Neural cell (in vitro differentiated cells): Measurements from ENCODE around the gene ICA1L. TPM values are rescaled to one million over a fixed set of nuclear protein-coding genes. Genes with fewer than 3 reads are reported as not detected.

Experiments
- H2AFZ ChIP-seq: fragments of 200-600, 300-800 bp; sonication (generic), shearing (Covaris generic); 2 replicates; pipeline ENCODE4 v1.6.0; 2014; ENCODE audit warnings: low read depth, mild to moderate bottlenecking, antibody characterized with exemption, low read length, moderate library complexity
- H3F3A ChIP-seq: fragments of 200-600 bp; shearing (Covaris generic); 2 replicates; pipeline ENCODE4 v1.6.1; 2016; ENCODE audit warnings: mild to moderate bottlenecking, moderate library complexity, mixed read lengths, antibody characterized with exemption, low read length; ENCODE audit not compliant: insufficient read depth, poor library complexity, severe bottlenecking
- H3K27ac ChIP-seq: fragments of 200-600, 300-800 bp; sonication (generic), shearing (Covaris generic); 2 replicates; pipeline ENCODE4 v1.5.1; 2014; ENCODE audit warnings: mild to moderate bottlenecking, low read length, moderate library complexity
- H3K27me3 ChIP-seq: fragments of 300-800, 200-600 bp; sonication (generic), shearing (Covaris generic); 2 replicates; pipeline ENCODE4 v1.6.0; 2014; ENCODE audit warnings: mild to moderate bottlenecking, low read depth, low read length, moderate library complexity; ENCODE audit not compliant: insufficient read depth
- H3K36me3 ChIP-seq: fragments of 300-800, 200-600 bp; sonication (generic), shearing (Covaris generic); 2 replicates; pipeline ENCODE4 v1.5.1; 2014; ENCODE audit warnings: mild to moderate bottlenecking, antibody characterized with exemption, low read length, moderate library complexity; ENCODE audit not compliant: insufficient read depth
- H3K4me2 ChIP-seq: fragments of 300-800, 200-600 bp; sonication (generic), shearing (Covaris generic); 2 replicates; pipeline ENCODE4 v1.6.0; 2014; ENCODE audit warnings: mild to moderate bottlenecking, low read length
- H3K4me3 ChIP-seq: fragments of 300-800, 200-600 bp; sonication (generic), shearing (Covaris generic); 2 replicates; pipeline ENCODE4 v1.5.1; 2014; ENCODE audit warnings: mild to moderate bottlenecking, low read length, moderate library complexity
- H3K79me2 ChIP-seq: fragments of 200-600 bp; shearing (Covaris generic); replicated peaks from 2 replicates; pipeline ENCODE4 v1.6.0; 2014; ENCODE audit warnings: mild to moderate bottlenecking, low read length, moderate library complexity; ENCODE audit not compliant: insufficient read depth
- H3K9ac ChIP-seq: fragments of 300-800, 200-600 bp; sonication (generic), shearing (Covaris generic); 2 replicates; pipeline ENCODE4 v1.6.1; 2016; ENCODE audit warnings: mild to moderate bottlenecking, low read length, mixed read lengths
- H3K9me2 ChIP-seq: fragments of 200-600 bp; shearing (Covaris generic); 2 replicates; pipeline ENCODE4 v1.6.1; 2016; ENCODE audit warnings: mild to moderate bottlenecking, low read length, mixed read lengths; ENCODE audit not compliant: insufficient read depth
- H3K9me3 ChIP-seq: fragments of 200-600, 300-800 bp; sonication (generic), shearing (Covaris generic); 2 replicates; pipeline ENCODE4 v1.6.1; 2016; ENCODE audit warnings: mild to moderate bottlenecking, mixed run types, low read length, moderate library complexity, mixed read lengths
- H4K20me1 ChIP-seq: fragments of 200-600 bp; shearing (Covaris generic); 2 replicates; pipeline ENCODE4 v1.6.1; 2016; ENCODE audit warnings: mild to moderate bottlenecking, mixed run types; ENCODE audit not compliant: insufficient read depth
- CTCF ChIP-seq: fragments of 450-650 bp; IDR thresholded peaks from 2 replicates; pipeline ENCODE4 v1.5.1; 2014; ENCODE audit warnings: antibody characterized with exemption, mild to moderate bottlenecking, moderate library complexity; ENCODE audit not compliant: poor library complexity, severe bottlenecking
- EP300 ChIP-seq: fragments of 450-650 bp; conservative IDR thresholded peaks from 2 replicates; pipeline ENCODE4 v1.6.1; 2014; ENCODE audit warnings: antibody characterized with exemption, mild to moderate bottlenecking, moderate library complexity; ENCODE audit not compliant: poor library complexity, severe bottlenecking
- EZH2 ChIP-seq: fragments of 200-600, 300-800 bp; shearing (Covaris generic), sonication (generic); IDR thresholded peaks from 2 replicates; pipeline ENCODE4 v1.6.1; 2014; ENCODE audit warnings: antibody characterized with exemption, low read length, borderline replicate concordance, mild to moderate bottlenecking; ENCODE audit not compliant: insufficient read depth, poor library complexity, severe bottlenecking
- MXI1 ChIP-seq: fragments of 450-650 bp; conservative IDR thresholded peaks from 2 replicates; pipeline ENCODE4 v1.6.1; 2014; ENCODE audit warnings: antibody characterized with exemption, mild to moderate bottlenecking; ENCODE audit not compliant: poor library complexity, severe bottlenecking
- POLR2AphosphoS5 ChIP-seq: IDR thresholded peaks from 2 replicates; pipeline ENCODE4 v1.6.1; 2012
- RAD21 ChIP-seq: fragments of 450-650 bp; conservative IDR thresholded peaks from 2 replicates; pipeline ENCODE4 v1.6.1; 2014; ENCODE audit warnings: antibody characterized with exemption, mild to moderate bottlenecking, moderate library complexity
- REST ChIP-seq: IDR thresholded peaks from 2 replicates; pipeline ENCODE4 v1.6.1; 2012; ENCODE audit warnings: borderline replicate concordance
- SMC3 ChIP-seq: fragments of 450-650 bp; conservative IDR thresholded peaks from 2 replicates; pipeline ENCODE4 v1.6.1; 2014; ENCODE audit warnings: antibody characterized with exemption, mild to moderate bottlenecking, moderate library complexity; ENCODE audit not compliant: poor library complexity
- TAF1 ChIP-seq: IDR thresholded peaks from 2 replicates; pipeline ENCODE4 v1.6.1; 2012; ENCODE audit warnings: low read depth
- polyA plus RNA-seq: library from polyadenylated mRNA; depleted of rRNA; stranded (reverse); fragments of >200 nt; gene quantifications from 2 replicates; pipeline ENCODE4 v1.2.3, GENCODE V29; 2014

ICA1L gene
- polyA plus RNA-seq, 1 donor from 2014 or later: 61.4 TPM

GRCh38 chr2:202765436-202765835, 106.1 kb downstream of the ICA1L start:
- Histone ChIP-seq H3K4me3 (no peak overlapping the region), H2AFZ (no peak overlapping the region), H4K20me1 (no peaks in the 10 kb centered on the region), H3K9me3 (no peaks in the 10 kb centered on the region), H3K9me2 (no peaks in the 10 kb centered on the region), H3K4me2 (no peak overlapping the region), H3K9ac (no peak overlapping the region), H3K27me3 (no peaks in the 10 kb centered on the region), H3K36me3 (no peaks in the 10 kb centered on the region), H3F3A (no peaks in the 10 kb centered on the region), H3K79me2 (no peaks in the 10 kb centered on the region), H3K27ac (no peak overlapping the region)
- TF ChIP-seq CTCF (no peak), SMC3 (no peak), RAD21 (no peak), EP300 (no peak), MXI1 (no peak), POLR2AphosphoS5 (no peak), TAF1 (no peak), EZH2 (no peak), REST (no peak)

- H3F3A ChIP-seq: no peaks in the 10 kb centered on the region
- no peaks in the 10 kb centered on the region for H3K9me2 ChIP-seq
- no peak overlapping the region for H3K27ac ChIP-seq
- no peak overlapping the region for H3K9ac ChIP-seq
- no peak for TF ChIP-seq EZH2
- TF ChIP-seq REST: no peak
- TF ChIP-seq MXI1: no peak
- TF ChIP-seq RAD21: no peak
- no peak for TF ChIP-seq CTCF
- no peak for TF ChIP-seq POLR2AphosphoS5
- no peak for TF ChIP-seq TAF1
- no peaks in the 10 kb centered on the region for H4K20me1 ChIP-seq
- H3K36me3 ChIP-seq: no peaks in the 10 kb centered on the region
- no peak overlapping the region for H2AFZ ChIP-seq
- no peak overlapping the region for H3K4me3 ChIP-seq
- no peaks in the 10 kb centered on the region for H3K27me3 ChIP-seq
- H3K79me2 ChIP-seq: no peaks in the 10 kb centered on the region
- H3K9me3 ChIP-seq: no peaks in the 10 kb centered on the region
- no peak overlapping the region for H3K4me2 ChIP-seq
Observed at GRCh38 chr2:202764991-202765390, 106.6 kb downstream of the ICA1L start.
